Endothelial cell of umbilical vein (primary cell): ENCODE data around the gene STUM.

ENCODE experiments used
- CTCF ChIP-seq, 2 donors: IDR thresholded peaks; 1 replicate in 1 of 2; 2 replicates in 1 of 2; pipeline ENCODE4 v1.5.1; 2011; ENCODE audit warnings: low read length in 2 of 2, mild to moderate bottlenecking in 2 of 2, moderate library complexity in 2 of 2, control low read depth in 1 of 2, inconsistent platforms in 1 of 2, low read depth in 1 of 2; ENCODE audit not compliant: insufficient read depth in 1 of 2; ENCODE audit errors: extremely low read depth in 1 of 2
- EZH2 ChIP-seq: IDR thresholded peaks from 2 replicates; pipeline ENCODE4 v1.6.1; 2012; ENCODE audit warnings: borderline replicate concordance, low read depth, mild to moderate bottlenecking, moderate library complexity, low read length, inconsistent platforms; ENCODE audit not compliant: severe bottlenecking
- GATA2 ChIP-seq: IDR thresholded peaks from 2 replicates; pipeline ENCODE4 v1.7.0; 2011; ENCODE audit warnings: low read depth, mild to moderate bottlenecking, moderate library complexity, mixed read lengths, low read length; ENCODE audit not compliant: insufficient read length, insufficient read depth
- JUN ChIP-seq: IDR thresholded peaks from 2 replicates; pipeline ENCODE4 v1.6.1; 2011; ENCODE audit warnings: borderline replicate concordance, low read depth; ENCODE audit not compliant: insufficient read length, insufficient read depth
- MAX ChIP-seq: IDR thresholded peaks from 2 replicates; pipeline ENCODE4 v1.6.1; 2011; ENCODE audit not compliant: insufficient read depth, insufficient read length
- MYC ChIP-seq: IDR thresholded peaks from one replicate; pipeline ENCODE4 v1.6.1; 2011; ENCODE audit warnings: mild to moderate bottlenecking, low read depth, low read length
- POLR2A ChIP-seq: IDR thresholded peaks from 2 replicates; pipeline ENCODE4 v1.6.1; 2012; ENCODE audit warnings: low read depth, mild to moderate bottlenecking, control low read depth, low read length
- POLR2AphosphoS5 ChIP-seq: IDR thresholded peaks from 2 replicates; pipeline ENCODE4 v1.6.1; 2012; ENCODE audit warnings: low read depth, mild to moderate bottlenecking, control low read depth, low read length, moderate library complexity; ENCODE audit not compliant: insufficient read depth

- TF ChIP-seq POLR2A (no peak), EZH2 (no peak), JUN (no peak), CTCF (IDR thresholded peaks at IDR 0.05; ENCODE audit: extremely low read depth in 1 of 2, insufficient read depth in 1 of 2, low read depth in 1 of 2, low read length in 2 of 2) (no peak), MAX (no peak), GATA2 (no peak), POLR2AphosphoS5 (no peak), MYC (no peak)
Measured at GRCh38 chr1:226643177-226643576, 94.6 kb downstream of the STUM start.
